DMS79 treated with DMSO at 0.1 percent for 48 hours (cell line): Measurements from ENCODE around the gene C12orf54.
"Not testable (repeated sequence)": the region's sequence is repeated elsewhere in the genome, so short reads cannot be mapped to it uniquely, and the experiment has no call there.

ENCODE experiments used
- DNase-seq: peaks from one replicate; lab custom pipeline; 2025; lab: John Stamatoyannopoulos, UW

The C12orf54 gene

DNA sequence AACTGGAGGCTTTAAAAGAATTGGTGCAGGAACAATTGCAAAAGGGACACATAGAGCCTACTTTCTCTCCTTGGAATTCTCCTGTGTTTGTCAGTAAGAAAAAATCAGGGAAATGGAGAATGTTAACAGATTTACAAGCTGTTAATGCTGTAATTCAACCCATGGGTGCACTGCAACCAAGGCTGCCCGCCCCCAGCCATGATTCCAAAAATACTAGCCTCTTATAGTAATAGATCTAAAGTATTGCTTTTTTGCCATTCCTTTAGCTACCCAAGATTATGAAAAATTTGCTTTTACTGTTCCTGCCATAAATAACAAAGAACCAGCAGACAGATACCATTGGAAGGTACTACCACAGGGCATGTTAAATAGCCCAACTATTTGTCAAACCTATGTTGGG lies 27.8 kb downstream of the C12orf54 start:
- no peak for DNase-seq

DNA sequence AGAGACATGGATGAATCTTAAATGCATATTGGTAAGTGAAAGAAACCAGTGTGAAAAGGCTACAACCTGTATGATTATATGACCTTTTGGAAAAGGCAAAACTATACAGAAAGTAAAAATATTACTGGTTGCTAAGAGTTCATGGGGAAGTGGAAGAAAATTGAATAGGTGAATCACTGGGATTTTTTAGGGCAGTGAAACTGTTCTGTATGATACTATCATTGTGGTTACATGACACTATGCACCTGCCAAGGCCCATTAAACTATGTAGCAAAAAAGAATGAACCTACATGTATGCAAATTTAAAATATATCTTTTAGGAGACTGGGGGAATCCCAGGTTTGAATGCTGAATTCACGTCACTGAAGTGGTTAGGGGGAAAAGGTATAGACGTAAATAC lies 30.6 kb downstream of the C12orf54 start:
- no peak for DNase-seq

DNA sequence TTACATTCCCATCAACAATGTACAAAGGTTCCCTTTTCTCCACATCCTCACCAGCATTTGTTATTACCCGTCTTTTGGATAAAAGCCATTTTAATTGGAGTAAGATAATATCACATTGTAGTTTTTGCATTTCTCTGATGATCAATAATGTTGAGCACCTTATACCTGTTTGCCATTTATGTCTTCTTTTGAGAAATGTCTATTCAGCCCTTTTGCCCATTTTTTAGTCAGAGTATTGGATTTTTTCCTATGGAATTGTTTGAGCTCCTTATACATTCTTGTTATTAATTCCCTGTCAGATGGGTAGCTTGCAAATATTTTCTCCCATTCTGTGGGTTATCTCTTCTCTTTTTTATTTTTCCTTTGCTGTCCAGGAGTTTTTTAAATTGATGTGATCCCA lies 32.4 kb downstream of the C12orf54 start:
- no peak for DNase-seq

DNA sequence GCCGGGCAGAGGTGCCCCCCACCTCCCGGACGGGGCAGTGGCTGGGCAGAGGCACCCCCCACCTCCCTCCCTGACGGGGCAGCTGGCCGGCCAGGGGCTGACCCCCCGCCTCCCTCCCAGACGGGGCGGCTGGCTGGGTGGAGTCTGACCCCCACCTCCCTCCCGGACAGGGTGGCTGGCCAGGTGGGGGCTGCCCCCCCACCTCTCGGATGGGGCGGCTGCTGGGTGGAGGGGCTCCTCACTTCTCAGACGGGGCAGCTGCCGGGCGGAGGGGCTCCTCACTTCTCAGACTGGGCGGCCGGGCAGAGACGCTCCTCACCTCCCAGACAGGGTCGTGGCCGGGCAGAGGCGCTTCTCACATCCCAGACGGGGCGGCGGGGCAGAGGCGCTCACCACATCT lies 38.1 kb downstream of the C12orf54 start:
- DNase-seq: not testable (repeated sequence)

DNA sequence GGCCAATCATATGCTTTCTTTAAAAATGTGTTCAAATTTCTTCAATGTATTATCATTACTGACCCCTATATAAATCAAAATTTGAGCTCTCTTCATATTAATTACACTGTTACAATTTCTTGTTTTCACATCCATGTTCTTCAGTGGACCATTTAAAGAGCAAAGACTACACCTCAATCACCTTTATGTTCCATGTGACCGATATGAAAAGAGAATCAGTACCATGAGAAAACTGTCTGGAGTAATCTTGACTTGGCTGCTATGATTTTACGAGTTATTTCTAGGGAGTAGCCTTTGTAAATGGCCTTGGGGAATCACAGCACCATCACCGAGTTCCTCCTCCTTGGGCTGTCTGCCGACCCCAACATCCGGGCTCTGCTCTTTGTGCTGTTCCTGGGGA lies 43.0 kb downstream of the C12orf54 start, which contains the start of gene OR8S1:
Gene OR8S1 (plus strand): TSS at position 301 of the 400 bp plus-strand sequence. CDS start 0 bp downstream, at position 301.
- DNase-seq: no peak

DNA sequence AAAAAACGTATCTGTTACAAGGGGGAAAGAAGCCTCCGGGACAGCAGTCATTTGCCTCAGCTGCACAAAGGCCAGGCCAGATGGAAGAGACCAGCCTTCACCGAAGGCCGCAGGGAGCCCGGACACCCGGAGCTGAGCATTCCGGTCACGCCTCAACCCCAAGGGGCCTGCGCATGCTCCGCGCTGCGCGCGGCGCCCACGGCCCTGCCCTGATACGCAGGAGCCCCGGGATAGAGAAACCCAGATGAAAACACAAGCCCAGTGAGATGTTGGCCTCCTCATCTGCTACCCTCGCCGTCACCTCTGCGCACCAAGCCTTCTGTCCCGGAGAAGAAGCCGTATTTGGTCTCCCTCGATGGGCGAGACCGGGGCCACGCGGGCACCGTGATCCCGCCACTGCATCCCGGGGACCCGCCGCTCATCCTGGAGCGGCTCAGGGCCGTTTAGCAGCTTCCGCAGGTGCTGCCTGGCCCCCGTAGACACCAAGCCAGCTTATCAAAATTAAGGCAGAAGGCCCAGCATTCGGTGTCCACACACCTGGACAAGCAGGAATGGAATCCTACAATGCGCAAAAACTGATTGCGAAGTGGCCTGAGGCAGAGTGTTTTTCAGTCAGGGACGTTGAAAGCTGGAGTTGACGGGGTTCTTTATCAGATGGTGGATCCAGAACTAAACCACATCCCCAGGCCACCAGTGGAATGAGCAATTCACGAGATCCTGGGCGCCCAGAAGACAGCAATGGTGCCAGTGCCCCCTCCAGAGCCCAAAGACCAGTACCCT lies 45.8 kb downstream of the C12orf54 start:
- DNase-seq: no peak

DNA sequence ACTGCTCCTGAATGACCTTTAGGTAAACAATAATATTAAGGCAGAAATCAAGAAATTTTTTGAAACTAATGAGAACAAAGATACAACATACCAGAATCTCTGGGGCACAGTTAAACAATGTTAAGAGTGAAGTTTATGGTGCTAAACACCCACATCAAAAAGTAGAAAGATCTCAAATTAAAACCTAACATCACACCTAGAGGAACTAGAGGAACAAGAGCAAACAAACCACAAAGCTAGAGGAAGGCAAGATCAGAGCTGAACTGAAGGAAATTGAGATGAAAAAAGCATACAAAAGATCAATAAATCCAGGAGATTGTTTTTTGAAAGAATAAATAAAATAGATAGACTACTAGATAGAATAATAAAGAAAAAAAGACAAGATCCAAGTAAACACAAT lies 50.3 kb downstream of the C12orf54 start:
- no peak for DNase-seq

DNA sequence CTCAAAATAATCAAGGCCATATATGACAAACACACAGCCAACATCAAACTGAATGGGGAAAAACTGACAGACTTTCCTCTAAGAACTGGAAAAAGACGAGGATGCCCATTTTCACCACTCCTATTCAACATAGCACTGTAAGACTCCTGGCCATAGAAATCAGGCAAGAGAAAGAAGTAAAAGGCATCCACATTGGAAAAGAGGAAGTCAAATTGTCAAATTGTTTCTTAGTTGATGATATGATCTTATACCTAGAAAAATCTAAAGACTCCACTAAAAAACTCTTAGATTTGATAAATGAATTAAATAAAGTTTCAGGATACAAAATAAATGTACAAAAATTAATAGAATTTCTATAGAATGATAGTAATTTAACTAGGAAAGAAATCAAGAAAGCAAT lies 54.3 kb downstream of the C12orf54 start:
- no peak for DNase-seq

DNA sequence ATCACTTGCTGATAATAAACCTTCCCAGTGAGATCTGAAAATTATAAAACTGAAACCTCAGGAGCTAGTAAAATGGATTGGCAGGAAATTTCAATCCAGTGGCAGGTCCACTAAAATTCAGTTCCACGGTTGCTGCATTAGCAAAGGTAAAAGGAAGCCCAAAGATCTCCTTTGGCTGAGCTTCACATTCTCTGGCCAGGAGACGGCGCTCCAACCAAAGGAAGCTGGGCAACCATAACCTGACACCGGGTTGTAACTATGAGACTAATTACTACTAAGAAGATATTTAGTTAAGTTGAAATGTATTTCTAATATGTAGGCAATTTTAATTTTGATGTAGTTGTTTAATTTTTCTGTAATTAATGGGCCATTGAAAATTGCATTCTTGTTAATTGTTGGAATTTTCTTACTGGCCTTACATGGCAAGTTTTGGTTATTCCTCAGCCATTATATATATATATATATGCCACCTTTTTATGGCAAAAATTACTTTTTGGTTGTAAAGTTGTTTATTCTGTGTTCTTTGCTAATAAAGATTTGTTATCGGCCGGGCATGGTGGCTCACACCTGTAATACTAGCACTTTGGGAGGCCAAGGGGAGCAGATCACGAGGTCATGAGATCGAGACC lies 60.1 kb downstream of the C12orf54 start:
- no peak for DNase-seq

DNA sequence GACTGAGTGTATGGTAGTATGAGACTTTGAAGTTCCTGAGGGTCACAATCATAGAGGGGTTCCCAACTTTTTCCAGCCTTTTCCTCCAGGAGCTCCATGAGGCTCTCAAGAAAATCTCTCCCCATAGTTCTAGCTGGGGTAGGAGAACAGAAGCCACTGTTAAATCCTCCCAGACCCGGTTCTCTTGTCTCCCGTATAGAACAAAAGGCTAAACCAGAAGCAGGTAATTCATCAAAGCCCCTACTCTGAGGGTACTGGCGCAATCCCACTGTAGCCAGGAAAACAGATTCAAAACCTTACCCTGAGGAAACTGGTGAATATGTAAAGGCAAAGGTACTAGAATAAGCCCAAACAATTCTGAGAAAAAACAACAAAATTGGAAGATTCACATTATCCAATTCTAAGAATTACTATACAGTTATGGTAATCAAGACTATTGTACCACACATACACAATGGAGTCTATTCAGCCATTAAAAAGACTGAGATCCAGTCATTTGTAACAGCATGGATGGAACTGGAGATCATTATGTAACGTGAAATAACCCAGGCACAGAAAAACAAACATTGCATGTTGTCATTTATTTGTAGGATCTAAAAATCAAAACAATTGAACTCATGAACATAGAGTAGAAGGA lies 63.7 kb downstream of the C12orf54 start:
- DNase-seq: no peak
